ENCODE measurements around the gene TCEAL8.

DNA sequence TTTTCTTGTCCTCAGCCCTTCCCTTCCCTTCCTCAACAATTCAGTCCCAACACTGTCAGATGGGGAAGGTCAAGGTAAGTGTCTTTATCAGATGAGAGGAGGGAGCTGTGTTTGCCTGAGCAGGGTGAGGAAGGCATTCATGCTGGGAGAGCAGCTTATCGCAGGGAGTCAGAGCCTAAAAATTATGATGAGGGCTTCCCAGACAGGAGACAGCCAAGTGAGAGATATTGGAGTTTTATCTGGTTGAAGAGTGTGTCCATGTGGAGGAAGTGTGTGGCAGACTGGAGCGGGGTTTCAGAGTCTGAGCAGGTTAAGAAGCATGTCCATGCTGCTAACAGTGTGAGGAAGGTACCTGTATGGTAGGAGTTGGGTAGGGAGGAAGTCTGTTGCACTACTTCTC is 21.7 kb downstream of the TCEAL8 start:
- TF ChIP-seq YY1 (IDR thresholded peaks at IDR 0.05; ENCODE audit: insufficient read depth, insufficient read length) (no peak), ZNF274 (IDR thresholded peaks at IDR 0.05; ENCODE audit: low read depth, low read length) (no peak), SUZ12 (IDR thresholded peaks at IDR 0.05; ENCODE audit: extremely low read depth, insufficient read depth, insufficient read length) (no peak)

Data from NT2/D1 (cell line).